ENCODE data around the gene FAH. TPM values are rescaled to one million over a fixed set of nuclear protein-coding genes. Genes with fewer than 3 reads are reported as not detected.

The FAH gene
- total RNA-seq, 1 donor, result 17.7 TPM

DNA sequence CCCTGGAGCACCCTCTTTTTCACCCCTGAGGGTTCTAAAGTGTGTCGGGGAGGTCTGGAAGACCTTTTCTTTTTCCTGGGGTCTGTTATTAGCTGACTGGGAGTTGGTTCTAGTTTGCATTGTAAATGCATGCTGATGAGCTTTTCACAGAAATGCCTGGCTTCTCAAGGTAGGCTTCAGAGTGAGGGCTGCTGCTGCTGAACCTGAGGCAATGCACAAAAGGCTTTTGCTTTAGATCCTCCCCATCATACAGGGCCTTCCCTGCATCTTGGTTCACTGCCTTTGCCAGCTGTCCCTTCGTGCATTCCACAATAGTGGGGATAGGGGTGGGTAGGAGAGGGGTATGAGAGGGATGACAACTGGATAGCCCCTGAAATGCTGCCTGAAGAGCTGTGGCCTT is 46.6 kb downstream of the FAH start:
- no peak overlapping the region for H3K4me3 ChIP-seq (ENCODE audit: insufficient read depth, low read length)
- peaks cover 18% of the 10 kb centered on the region for H3K27me3 ChIP-seq (ENCODE audit: insufficient read depth, low read length)
- no peak overlapping the region for H3K27ac ChIP-seq (ENCODE audit: low read depth, low read length)
- H3K36me3 ChIP-seq (ENCODE audit: insufficient read depth, low read length), result no peaks in the 10 kb centered on the region
- TF ChIP-seq, protein P1, sequence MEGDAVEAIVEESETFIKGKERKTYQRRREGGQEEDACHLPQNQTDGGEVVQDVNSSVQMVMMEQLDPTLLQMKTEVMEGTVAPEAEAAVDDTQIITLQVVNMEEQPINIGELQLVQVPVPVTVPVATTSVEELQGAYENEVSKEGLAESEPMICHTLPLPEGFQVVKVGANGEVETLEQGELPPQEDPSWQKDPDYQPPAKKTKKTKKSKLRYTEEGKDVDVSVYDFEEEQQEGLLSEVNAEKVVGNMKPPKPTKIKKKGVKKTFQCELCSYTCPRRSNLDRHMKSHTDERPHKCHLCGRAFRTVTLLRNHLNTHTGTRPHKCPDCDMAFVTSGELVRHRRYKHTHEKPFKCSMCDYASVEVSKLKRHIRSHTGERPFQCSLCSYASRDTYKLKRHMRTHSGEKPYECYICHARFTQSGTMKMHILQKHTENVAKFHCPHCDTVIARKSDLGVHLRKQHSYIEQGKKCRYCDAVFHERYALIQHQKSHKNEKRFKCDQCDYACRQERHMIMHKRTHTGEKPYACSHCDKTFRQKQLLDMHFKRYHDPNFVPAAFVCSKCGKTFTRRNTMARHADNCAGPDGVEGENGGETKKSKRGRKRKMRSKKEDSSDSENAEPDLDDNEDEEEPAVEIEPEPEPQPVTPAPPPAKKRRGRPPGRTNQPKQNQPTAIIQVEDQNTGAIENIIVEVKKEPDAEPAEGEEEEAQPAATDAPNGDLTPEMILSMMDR (IDR thresholded peaks at IDR 0.05; ENCODE audit: extremely low read depth, low read depth, low read length), result no peak
- no peaks in the 10 kb centered on the region for H4K20me1 ChIP-seq (ENCODE audit: insufficient read depth, low read length)
- no peak overlapping the region for H3K4me2 ChIP-seq (ENCODE audit: insufficient read depth, low read length)
- no peak overlapping the region for H2AFZ ChIP-seq (ENCODE audit: low read length)
- H3K79me2 ChIP-seq (ENCODE audit: insufficient read depth, low read length), result no peaks in the 10 kb centered on the region
- H3K9me3 ChIP-seq (ENCODE audit: low read depth, low read length), result no peaks in the 10 kb centered on the region
- no peak for DNase-seq (ENCODE audit: insufficient read length, low spot score, missing footprints)
- H3K4me1 ChIP-seq (ENCODE audit: insufficient read depth, low read length), result no peaks in the 10 kb centered on the region

GRCh38 chr15:80199869-80200268 is 47.1 kb downstream of the FAH start:
- Histone ChIP-seq H3K27ac (ENCODE audit: low read depth, low read length) (no peak overlapping the region), H4K20me1 (ENCODE audit: insufficient read depth, low read length) (no peaks in the 10 kb centered on the region), H3K36me3 (ENCODE audit: insufficient read depth, low read length) (no peaks in the 10 kb centered on the region), H3K9me3 (ENCODE audit: low read depth, low read length) (no peaks in the 10 kb centered on the region), H2AFZ (ENCODE audit: low read length) (no peak overlapping the region), H3K27me3 (ENCODE audit: insufficient read depth, low read length) (peaks cover 18% of the 10 kb centered on the region), H3K4me1 (ENCODE audit: insufficient read depth, low read length) (no peaks in the 10 kb centered on the region), H3K79me2 (ENCODE audit: insufficient read depth, low read length) (no peaks in the 10 kb centered on the region), H3K4me2 (ENCODE audit: insufficient read depth, low read length) (no peak overlapping the region), H3K4me3 (ENCODE audit: insufficient read depth, low read length) (no peak overlapping the region)
- TF ChIP-seq, protein P1 (IDR thresholded peaks at IDR 0.05; ENCODE audit: extremely low read depth, low read depth, low read length), result no peak
- no peak for DNase-seq (ENCODE audit: insufficient read length, low spot score, missing footprints)

DNA sequence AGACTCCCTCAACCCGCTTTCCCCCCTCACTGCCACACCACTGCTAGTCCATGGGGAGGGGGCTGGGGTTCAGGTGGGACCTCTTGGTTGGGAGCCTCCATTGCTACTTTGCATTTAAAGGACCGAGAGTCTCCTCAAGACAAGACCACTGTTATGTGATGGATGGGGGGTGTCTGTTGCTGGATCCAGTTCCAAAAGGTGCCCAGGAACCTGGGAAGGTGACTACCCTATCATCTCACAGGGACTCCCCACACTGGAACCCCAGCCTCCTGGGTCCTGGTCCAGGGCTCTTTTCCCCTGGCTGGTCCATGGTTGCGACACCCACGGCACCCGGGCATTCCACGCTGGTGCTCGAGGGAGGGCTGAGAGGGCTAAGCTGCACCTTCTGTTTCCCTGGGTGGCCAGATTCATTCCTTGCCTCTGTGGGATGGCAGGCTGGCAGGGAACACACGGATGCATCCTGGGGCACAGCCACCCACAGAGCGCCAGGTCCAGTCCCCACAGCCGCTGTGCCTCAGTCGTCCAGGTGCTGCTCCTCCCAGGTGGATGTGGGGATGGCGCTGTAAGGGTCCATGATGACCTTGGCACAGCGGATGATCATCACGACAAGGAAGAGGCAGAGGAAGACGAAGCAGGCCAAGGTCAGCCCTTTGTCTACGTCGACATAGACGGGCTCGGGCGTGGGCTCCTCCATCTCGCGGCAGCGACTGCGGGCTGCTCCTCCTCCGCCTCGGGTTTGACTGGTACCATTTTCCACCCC is 48.6 kb downstream of the FAH start:
- Histone ChIP-seq H3K79me2 (ENCODE audit: insufficient read depth, low read length) (no peaks in the 10 kb centered on the region), H3K9me3 (ENCODE audit: low read depth, low read length) (no peaks in the 10 kb centered on the region), H3K27me3 (ENCODE audit: insufficient read depth, low read length) (peaks cover 29% of the 10 kb centered on the region), H3K27ac (ENCODE audit: low read depth, low read length) (no peak overlapping the region), H3K4me1 (ENCODE audit: insufficient read depth, low read length) (no peaks in the 10 kb centered on the region), H3K4me3 (ENCODE audit: insufficient read depth, low read length) (no peak overlapping the region), H2AFZ (ENCODE audit: low read length) (no peak overlapping the region), H3K36me3 (ENCODE audit: insufficient read depth, low read length) (no peaks in the 10 kb centered on the region), H3K4me2 (ENCODE audit: insufficient read depth, low read length) (no peak overlapping the region), H4K20me1 (ENCODE audit: insufficient read depth, low read length) (no peaks in the 10 kb centered on the region)
- DNase-seq (ENCODE audit: insufficient read length, low spot score, missing footprints), result no peak
- TF ChIP-seq, protein P1 (IDR thresholded peaks at IDR 0.05; ENCODE audit: extremely low read depth, low read depth, low read length), result no peak

GRCh38 chr15:80202016-80202315 is 49.2 kb downstream of the FAH start:
- H3K36me3 ChIP-seq (ENCODE audit: insufficient read depth, low read length), result no peaks in the 10 kb centered on the region
- DNase-seq (ENCODE audit: insufficient read length, low spot score, missing footprints), result no peak
- no peak overlapping the region for H2AFZ ChIP-seq (ENCODE audit: low read length)
- peaks cover 34% of the 10 kb centered on the region for H3K27me3 ChIP-seq (ENCODE audit: insufficient read depth, low read length)
- H4K20me1 ChIP-seq (ENCODE audit: insufficient read depth, low read length), result no peaks in the 10 kb centered on the region
- H3K79me2 ChIP-seq (ENCODE audit: insufficient read depth, low read length), result no peaks in the 10 kb centered on the region
- H3K4me3 ChIP-seq (ENCODE audit: insufficient read depth, low read length), result no peak overlapping the region
- H3K4me2 ChIP-seq (ENCODE audit: insufficient read depth, low read length), result no peak overlapping the region
- no peak overlapping the region for H3K27ac ChIP-seq (ENCODE audit: low read depth, low read length)
- TF ChIP-seq, protein P1 (IDR thresholded peaks at IDR 0.05; ENCODE audit: extremely low read depth, low read depth, low read length), result no peak
- H3K4me1 ChIP-seq (ENCODE audit: insufficient read depth, low read length), result no peaks in the 10 kb centered on the region
- H3K9me3 ChIP-seq (ENCODE audit: low read depth, low read length), result no peaks in the 10 kb centered on the region

Data from osteoblast (primary cell).